Neural crest cell (in vitro differentiated cells): ENCODE measurements around the gene CCR9. TPM values are rescaled to one million over a fixed set of nuclear protein-coding genes. Genes with fewer than 3 reads are reported as not detected.

Experiments used
- DNase-seq: peaks from one replicate; pipeline ENCODE4 v3.0.0; 2021; ENCODE audit warnings: low read depth, mixed read lengths, low spot score
- H3K27ac Mint-ChIP-seq: one replicate; pipeline ENCODE4 v1.8.0; 2021; ENCODE audit warnings: mild to moderate bottlenecking, mixed read lengths; ENCODE audit not compliant: unreplicated experiment
- H3K27me3 Mint-ChIP-seq: 2 replicates; pipeline ENCODE4 v1.8.0; 2021; ENCODE audit warnings: low read depth, mild to moderate bottlenecking, mixed read lengths
- H3K36me3 Mint-ChIP-seq: 2 replicates; pipeline ENCODE4 v1.8.0; 2021; ENCODE audit warnings: low read depth, mild to moderate bottlenecking, mixed read lengths
- H3K4me1 Mint-ChIP-seq: 2 replicates; pipeline ENCODE4 v1.8.0; 2021; ENCODE audit warnings: mixed read lengths
- H3K4me3 Mint-ChIP-seq: one replicate; pipeline ENCODE4 v1.8.0; 2021; ENCODE audit warnings: mild to moderate bottlenecking, mixed read lengths
- H3K9me3 Mint-ChIP-seq: 2 replicates; pipeline ENCODE4 v1.8.0; 2021; ENCODE audit warnings: mixed read lengths
- long read RNA-seq: library from polyadenylated mRNA; unstranded; transcript quantifications from one replicate; pipeline ENCODE4 v2.0.0, GENCODE V29; 2020
- total RNA-seq: library from RNA; stranded (reverse); gene quantifications from 2 replicates; pipeline ENCODE4 v1.2.1, GENCODE V29; 2021
- TF ChIP-seq, protein P1 (sequence below): fragments of 200-600 bp; sonication (generic); conservative IDR thresholded peaks from 2 replicates; pipeline ENCODE4 v1.5.0; 2021; ENCODE audit warnings: antibody characterized with exemption, mild to moderate bottlenecking

Gene CCR9
- not detected in 2 replicates for total RNA-seq
- long read RNA-seq = 0 reads

DNA sequence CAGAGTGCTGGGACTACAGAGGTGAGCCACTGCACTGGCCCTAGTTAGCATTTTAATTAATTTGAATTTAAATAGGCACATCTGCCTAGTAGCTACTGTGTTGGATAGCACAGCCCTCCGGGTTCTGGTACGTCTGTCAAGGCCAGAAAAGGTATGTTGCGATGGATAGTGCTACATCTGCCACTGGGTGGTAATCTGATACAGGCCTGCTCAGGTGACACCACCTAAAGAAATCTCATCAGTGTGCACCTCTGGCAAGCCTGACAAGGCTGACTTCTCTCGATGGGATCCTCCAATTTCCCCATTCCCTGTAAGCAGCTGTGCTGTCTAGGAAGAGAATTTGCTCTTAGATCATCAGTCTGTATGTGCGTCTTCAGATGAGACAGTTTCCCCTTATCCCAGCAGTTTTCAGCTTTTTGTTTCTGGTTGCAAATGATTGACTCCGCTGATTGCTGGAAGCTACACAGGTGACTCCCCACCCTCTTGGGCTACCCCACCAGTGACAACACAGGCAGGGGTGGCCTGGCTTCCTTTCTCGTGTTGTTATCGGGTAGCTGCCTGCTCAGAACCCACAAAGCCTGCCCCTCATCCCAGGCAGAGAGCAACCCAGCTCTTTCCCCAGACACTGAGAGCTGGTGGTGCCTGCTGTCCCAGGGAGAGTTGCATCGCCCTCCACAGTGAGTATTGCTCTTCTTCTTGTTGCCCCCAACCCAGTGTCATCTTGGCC lies at the start of gene CCR9:
TSS of gene CCR9 (plus strand) at position 565 of the 727 bp plus-strand sequence. CDS start 8,391 bp downstream, outside the sequence.
- Mint-ChIP-seq H3K27me3 (no peaks in the 10 kb centered on the region), H3K36me3 (no peaks in the 10 kb centered on the region), H3K4me1 (peaks cover 8% of the 10 kb centered on the region), H3K27ac (no peak within 1 kb of the TSS), H3K9me3 (no peaks in the 10 kb centered on the region), H3K4me3 (no peak within 1 kb of the TSS)
- TF ChIP-seq, protein P1, sequence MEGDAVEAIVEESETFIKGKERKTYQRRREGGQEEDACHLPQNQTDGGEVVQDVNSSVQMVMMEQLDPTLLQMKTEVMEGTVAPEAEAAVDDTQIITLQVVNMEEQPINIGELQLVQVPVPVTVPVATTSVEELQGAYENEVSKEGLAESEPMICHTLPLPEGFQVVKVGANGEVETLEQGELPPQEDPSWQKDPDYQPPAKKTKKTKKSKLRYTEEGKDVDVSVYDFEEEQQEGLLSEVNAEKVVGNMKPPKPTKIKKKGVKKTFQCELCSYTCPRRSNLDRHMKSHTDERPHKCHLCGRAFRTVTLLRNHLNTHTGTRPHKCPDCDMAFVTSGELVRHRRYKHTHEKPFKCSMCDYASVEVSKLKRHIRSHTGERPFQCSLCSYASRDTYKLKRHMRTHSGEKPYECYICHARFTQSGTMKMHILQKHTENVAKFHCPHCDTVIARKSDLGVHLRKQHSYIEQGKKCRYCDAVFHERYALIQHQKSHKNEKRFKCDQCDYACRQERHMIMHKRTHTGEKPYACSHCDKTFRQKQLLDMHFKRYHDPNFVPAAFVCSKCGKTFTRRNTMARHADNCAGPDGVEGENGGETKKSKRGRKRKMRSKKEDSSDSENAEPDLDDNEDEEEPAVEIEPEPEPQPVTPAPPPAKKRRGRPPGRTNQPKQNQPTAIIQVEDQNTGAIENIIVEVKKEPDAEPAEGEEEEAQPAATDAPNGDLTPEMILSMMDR = no peak
- DNase-seq = no peak

GRCh38 chr3:45838466-45838865 lies 47.9 kb upstream of the CCR9 start:
- TF ChIP-seq, protein P1 = no peak
- Mint-ChIP-seq H3K27ac (no peak overlapping the region), H3K4me3 (peak overlapping the region; percentile 8), H3K4me1 (peaks cover 8% of the 10 kb centered on the region), H3K27me3 (peaks cover 17% of the 10 kb centered on the region), H3K9me3 (no peaks in the 10 kb centered on the region), H3K36me3 (no peaks in the 10 kb centered on the region)
- DNase-seq = no peak

DNA sequence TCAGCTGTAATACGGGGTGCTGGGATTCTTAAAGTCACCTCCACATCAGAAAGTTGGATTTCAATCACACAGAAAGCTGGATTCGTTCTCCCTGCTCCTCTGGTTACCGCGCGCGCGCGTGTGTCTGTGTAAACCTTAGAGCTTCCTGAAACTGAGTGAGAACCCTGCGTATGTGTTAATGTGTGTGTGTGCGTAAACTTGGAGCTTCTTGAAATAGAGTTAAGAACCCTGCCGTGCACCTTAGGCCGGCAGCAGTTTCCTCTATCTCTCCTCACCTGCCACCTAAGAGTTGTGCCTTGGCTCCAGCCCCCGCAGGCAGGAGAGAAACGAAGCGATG lies 45.0 kb upstream of the CCR9 start:
- Mint-ChIP-seq H3K9me3 (no peaks in the 10 kb centered on the region), H3K27me3 (peaks cover 46% of the 10 kb centered on the region), H3K4me3 (peak overlapping the region; percentile 95), H3K36me3 (no peaks in the 10 kb centered on the region), H3K4me1 (peaks cover 8% of the 10 kb centered on the region), H3K27ac (peak overlapping the region; percentile 72)
- peak; percentile 1 for DNase-seq
- TF ChIP-seq, protein P1 = no peak

DNA sequence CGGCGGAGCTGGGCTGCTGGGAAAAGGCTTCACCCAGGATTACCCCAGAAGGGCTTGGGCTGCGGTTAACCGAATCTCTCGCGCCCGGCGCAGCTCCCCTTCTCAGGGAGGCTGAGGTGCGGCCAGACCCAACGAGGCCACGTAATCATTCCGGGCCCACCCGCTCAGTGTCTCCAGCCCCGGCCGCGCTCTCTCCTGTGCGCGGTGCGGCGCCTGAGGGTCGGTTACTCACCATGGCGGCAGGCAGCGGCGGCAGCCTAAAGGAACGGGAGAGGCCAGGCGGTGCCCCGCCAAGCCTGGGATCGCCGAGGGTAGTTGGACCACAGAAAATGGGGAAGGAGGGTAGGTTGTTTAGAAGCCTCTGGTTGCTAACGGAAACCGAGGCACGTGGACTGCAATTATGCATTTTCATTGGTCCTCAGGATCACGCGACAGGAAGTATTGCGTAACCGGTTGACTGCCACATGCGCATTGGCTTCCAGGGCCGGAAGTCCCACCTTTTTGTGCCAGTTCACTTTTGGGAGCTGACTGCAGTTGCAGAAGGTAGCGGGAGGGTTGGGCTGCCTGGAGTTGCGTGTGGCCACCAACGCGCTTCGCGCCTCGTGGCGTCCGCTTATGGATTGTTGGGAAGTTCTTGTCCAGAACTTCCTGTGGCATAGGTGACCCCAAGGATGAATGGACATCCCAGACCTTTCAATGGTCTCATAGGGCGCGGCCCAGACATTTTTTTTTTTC lies 44.4 kb upstream of the CCR9 start, which contains the start of gene LZTFL1:
TSS of gene LZTFL1 (minus strand) at position 363 of the 735 bp plus-strand sequence. CDS start at position 235, 128 bp downstream.
- DNase-seq = peak; percentile 66
- H3K4me1 Mint-ChIP-seq = peaks cover 8% of the 10 kb centered on the region
- H3K27me3 Mint-ChIP-seq = peaks cover 51% of the 10 kb centered on the region
- TF ChIP-seq, protein P1 = no peak
- H3K9me3 Mint-ChIP-seq = no peaks in the 10 kb centered on the region
- H3K4me3 Mint-ChIP-seq = peak within 1 kb of the TSS; percentile 95
- H3K27ac Mint-ChIP-seq = peak within 1 kb of the TSS; percentile 72
- H3K36me3 Mint-ChIP-seq = no peaks in the 10 kb centered on the region

GRCh38 chr3:45842851-45843625 lies 43.3 kb upstream of the CCR9 start:
- TF ChIP-seq, protein P1 = no peak
- Mint-ChIP-seq H3K27me3 (peaks cover 62% of the 10 kb centered on the region), H3K9me3 (no peaks in the 10 kb centered on the region), H3K4me3 (peak overlapping the region; percentile 95), H3K4me1 (peaks cover 8% of the 10 kb centered on the region), H3K36me3 (no peaks in the 10 kb centered on the region), H3K27ac (no peak overlapping the region)
- DNase-seq = no peak
